PC-3 (cell line): ENCODE results near the gene ANGPTL7.

Source experiments
- EZH2 ChIP-seq: fragments of 300-600 bp; sonication (generic); IDR thresholded peaks from one replicate; pipeline ENCODE4 v1.6.1; 2017; ENCODE audit warnings: antibody characterized with exemption, mild to moderate bottlenecking, low read length; ENCODE audit not compliant: unreplicated experiment
- EZH2phosphoT487 ChIP-seq: fragments of 300-600 bp; sonication (generic); IDR thresholded peaks from 2 replicates; pipeline ENCODE4 v1.6.1; 2018; ENCODE audit warnings: mild to moderate bottlenecking, antibody characterized with exemption, low read length, borderline replicate concordance
- TF ChIP-seq, protein P1 (sequence below): fragments of 300-600 bp; sonication (generic); conservative IDR thresholded peaks from 2 replicates; pipeline ENCODE4 v1.5.1; 2017; ENCODE audit warnings: antibody characterized with exemption, low read depth, mild to moderate bottlenecking, low read length

GRCh38 chr1:11238311-11238710, 49.2 kb downstream of the ANGPTL7 start:
- TF ChIP-seq, protein P1, sequence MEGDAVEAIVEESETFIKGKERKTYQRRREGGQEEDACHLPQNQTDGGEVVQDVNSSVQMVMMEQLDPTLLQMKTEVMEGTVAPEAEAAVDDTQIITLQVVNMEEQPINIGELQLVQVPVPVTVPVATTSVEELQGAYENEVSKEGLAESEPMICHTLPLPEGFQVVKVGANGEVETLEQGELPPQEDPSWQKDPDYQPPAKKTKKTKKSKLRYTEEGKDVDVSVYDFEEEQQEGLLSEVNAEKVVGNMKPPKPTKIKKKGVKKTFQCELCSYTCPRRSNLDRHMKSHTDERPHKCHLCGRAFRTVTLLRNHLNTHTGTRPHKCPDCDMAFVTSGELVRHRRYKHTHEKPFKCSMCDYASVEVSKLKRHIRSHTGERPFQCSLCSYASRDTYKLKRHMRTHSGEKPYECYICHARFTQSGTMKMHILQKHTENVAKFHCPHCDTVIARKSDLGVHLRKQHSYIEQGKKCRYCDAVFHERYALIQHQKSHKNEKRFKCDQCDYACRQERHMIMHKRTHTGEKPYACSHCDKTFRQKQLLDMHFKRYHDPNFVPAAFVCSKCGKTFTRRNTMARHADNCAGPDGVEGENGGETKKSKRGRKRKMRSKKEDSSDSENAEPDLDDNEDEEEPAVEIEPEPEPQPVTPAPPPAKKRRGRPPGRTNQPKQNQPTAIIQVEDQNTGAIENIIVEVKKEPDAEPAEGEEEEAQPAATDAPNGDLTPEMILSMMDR = no peak
- TF ChIP-seq EZH2 (no peak), EZH2phosphoT487 (no peak)
